Progenitor cell of endocrine pancreas (in vitro differentiated cells): ENCODE measurements around the gene SP3. TPM values are rescaled to one million over a fixed set of nuclear protein-coding genes. Genes with fewer than 3 reads are reported as not detected.
A peak's percentile ranks its signal among the peaks of the same experiment; 100 is the strongest.

ENCODE experiments used
- DNase-seq: peaks from one replicate; pipeline ENCODE4 v3.0.0; 2021; ENCODE audit warnings: low spot score; ENCODE audit not compliant: unreplicated experiment
- H3K27ac Mint-ChIP-seq: 2 replicates; pipeline ENCODE4 v1.8.0; 2021; ENCODE audit warnings: mild to moderate bottlenecking, moderate library complexity, mixed read lengths
- H3K27me3 Mint-ChIP-seq: 2 replicates; pipeline ENCODE4 v1.8.0; 2021; ENCODE audit warnings: mixed read lengths
- H3K36me3 Mint-ChIP-seq: 2 replicates; pipeline ENCODE4 v1.8.0; 2022; ENCODE audit warnings: mixed read lengths; ENCODE audit not compliant: insufficient read depth
- H3K4me1 Mint-ChIP-seq: 2 replicates; pipeline ENCODE4 v1.8.0; 2021; ENCODE audit warnings: low read depth, mixed read lengths
- H3K4me3 Mint-ChIP-seq: 2 replicates; pipeline ENCODE4 v1.8.0; 2021; ENCODE audit warnings: low read depth, mild to moderate bottlenecking, moderate library complexity, mixed read lengths
- H3K9me3 Mint-ChIP-seq: 2 replicates; pipeline ENCODE4 v1.8.0; 2021; ENCODE audit warnings: low read depth, mixed read lengths
- total RNA-seq: library from RNA; stranded (reverse); gene quantifications from 2 replicates; pipeline ENCODE4 v1.2.1, GENCODE V29; 2021
- TF ChIP-seq, protein P1 (sequence below): fragments of 200-600 bp; sonication (generic); IDR thresholded peaks from one replicate; pipeline ENCODE4 v1.5.0; 2021; ENCODE audit warnings: antibody characterized with exemption, mild to moderate bottlenecking; ENCODE audit not compliant: unreplicated experiment

The SP3 gene
- total RNA-seq, 1 donor from 2014 or later, result 96.9 TPM

- TF ChIP-seq, protein P1, sequence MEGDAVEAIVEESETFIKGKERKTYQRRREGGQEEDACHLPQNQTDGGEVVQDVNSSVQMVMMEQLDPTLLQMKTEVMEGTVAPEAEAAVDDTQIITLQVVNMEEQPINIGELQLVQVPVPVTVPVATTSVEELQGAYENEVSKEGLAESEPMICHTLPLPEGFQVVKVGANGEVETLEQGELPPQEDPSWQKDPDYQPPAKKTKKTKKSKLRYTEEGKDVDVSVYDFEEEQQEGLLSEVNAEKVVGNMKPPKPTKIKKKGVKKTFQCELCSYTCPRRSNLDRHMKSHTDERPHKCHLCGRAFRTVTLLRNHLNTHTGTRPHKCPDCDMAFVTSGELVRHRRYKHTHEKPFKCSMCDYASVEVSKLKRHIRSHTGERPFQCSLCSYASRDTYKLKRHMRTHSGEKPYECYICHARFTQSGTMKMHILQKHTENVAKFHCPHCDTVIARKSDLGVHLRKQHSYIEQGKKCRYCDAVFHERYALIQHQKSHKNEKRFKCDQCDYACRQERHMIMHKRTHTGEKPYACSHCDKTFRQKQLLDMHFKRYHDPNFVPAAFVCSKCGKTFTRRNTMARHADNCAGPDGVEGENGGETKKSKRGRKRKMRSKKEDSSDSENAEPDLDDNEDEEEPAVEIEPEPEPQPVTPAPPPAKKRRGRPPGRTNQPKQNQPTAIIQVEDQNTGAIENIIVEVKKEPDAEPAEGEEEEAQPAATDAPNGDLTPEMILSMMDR, result peak; percentile 24
- no peak overlapping the region for H3K27ac Mint-ChIP-seq
- H3K36me3 Mint-ChIP-seq, result peaks cover 38% of the 10 kb centered on the region
- peaks cover 16% of the 10 kb centered on the region for H3K4me1 Mint-ChIP-seq
- no peak overlapping the region for H3K4me3 Mint-ChIP-seq
- no peak for DNase-seq
- H3K9me3 Mint-ChIP-seq, result peaks cover 4% of the 10 kb centered on the region
- no peaks in the 10 kb centered on the region for H3K27me3 Mint-ChIP-seq
These were observed 10.2 kb downstream of the SP3 start for GRCh38 chr2:173955004-173955403.

DNA sequence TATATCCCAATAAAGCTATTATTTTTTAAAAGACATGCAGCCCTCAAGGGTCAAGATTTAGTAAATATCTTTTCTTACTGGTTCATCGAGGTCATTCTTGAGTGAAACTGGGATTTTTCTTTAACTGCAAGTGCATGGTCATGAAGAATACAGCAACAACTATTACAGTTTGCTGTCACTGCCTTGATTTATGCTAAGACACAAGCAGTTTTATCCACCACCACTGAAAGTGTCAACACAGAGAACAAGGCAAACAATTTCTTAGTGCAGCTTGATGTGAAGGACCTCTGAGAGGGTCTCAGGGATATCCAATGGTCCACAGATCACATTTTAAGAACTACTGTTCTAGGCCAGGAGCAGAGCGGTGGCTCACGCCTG is 12.1 kb downstream of the SP3 start:
- Mint-ChIP-seq H3K4me3 (no peak overlapping the region), H3K36me3 (peaks cover 33% of the 10 kb centered on the region), H3K4me1 (peaks cover 15% of the 10 kb centered on the region), H3K9me3 (peaks cover 4% of the 10 kb centered on the region), H3K27ac (no peak overlapping the region), H3K27me3 (no peaks in the 10 kb centered on the region)
- no peak for DNase-seq
- TF ChIP-seq, protein P1, result no peak

DNA sequence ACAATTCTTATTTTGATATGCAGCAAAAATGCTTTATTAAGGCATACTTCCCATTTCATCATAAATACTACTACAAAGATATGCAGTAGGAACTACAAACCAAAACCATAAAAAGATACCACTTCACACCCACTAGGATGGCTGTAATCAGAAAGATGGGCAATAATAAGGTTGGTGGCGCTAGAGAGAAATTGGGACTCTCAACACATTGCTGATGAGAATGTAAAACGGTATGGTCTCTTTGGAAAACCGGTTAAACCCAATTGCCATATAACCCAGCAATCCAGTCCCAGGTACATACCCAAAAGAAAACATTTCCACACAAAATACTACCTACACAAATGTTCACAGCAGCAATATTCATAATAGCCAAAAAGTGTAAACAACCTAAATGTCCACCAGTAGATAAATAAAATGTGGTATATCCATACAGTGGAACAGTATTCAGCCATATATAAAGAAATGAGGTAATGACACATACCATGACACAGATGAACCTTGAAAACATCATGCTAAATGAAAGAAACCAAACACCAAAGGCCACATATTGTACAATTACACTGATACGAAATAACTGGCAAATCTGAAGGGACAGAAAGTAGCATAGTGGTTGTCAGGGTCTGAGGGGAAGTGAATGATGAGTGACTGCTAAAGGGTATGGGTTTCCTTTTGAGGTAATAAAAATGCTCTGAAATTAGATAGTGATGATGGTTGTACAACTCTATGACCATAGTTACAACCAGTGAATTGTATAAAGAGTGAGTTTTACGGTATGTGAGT is 12.7 kb downstream of the SP3 start:
- TF ChIP-seq, protein P1, result no peak
- Mint-ChIP-seq H3K4me1 (peaks cover 18% of the 10 kb centered on the region), H3K27me3 (no peaks in the 10 kb centered on the region), H3K4me3 (no peak overlapping the region), H3K9me3 (peaks cover 4% of the 10 kb centered on the region), H3K27ac (no peak overlapping the region), H3K36me3 (peaks cover 35% of the 10 kb centered on the region)
- no peak for DNase-seq

DNA sequence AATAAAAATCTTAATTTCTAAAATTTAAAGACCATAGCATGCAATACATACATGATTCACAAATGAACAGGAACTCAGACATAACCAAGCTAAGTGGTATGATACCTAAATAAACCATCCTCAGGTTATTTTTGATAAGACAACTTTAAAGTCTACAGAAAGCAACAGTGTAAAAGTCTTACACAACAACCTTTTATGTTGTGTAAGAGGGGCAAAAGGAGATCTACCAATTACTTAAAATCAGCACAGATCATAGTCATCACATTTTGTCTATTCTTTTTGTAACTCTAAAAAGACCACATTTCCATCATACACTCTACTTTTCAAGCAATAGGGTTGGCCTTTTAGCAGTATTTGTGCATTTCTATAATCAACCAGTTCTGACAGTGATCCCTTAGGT is 16.3 kb downstream of the SP3 start:
- DNase-seq, result no peak
- Mint-ChIP-seq H3K9me3 (peaks cover 4% of the 10 kb centered on the region), H3K4me3 (no peak overlapping the region), H3K36me3 (peaks cover 19% of the 10 kb centered on the region), H3K4me1 (peaks cover 15% of the 10 kb centered on the region), H3K27ac (no peak overlapping the region), H3K27me3 (no peaks in the 10 kb centered on the region)
- TF ChIP-seq, protein P1, result no peak

DNA sequence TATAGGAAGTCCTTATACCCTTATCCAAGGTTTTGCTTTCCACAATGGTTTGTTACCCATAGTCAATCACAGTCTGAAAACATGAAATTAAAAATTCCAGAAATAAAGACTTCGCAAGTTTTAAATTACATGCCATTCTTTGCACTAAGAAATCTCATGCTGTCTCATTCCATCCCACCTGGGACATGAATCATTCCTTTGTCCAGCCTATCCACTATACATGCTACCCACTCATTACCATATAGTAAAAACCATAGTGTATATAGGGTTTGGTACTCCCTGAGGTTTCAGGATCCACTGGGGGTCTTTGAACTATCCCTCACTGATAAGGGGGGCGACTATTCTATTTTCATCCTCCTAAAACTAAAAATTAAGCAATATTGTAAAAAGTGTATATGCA is 17.0 kb downstream of the SP3 start:
- Mint-ChIP-seq H3K4me3 (no peak overlapping the region), H3K4me1 (peaks cover 15% of the 10 kb centered on the region), H3K9me3 (peaks cover 4% of the 10 kb centered on the region), H3K27me3 (no peaks in the 10 kb centered on the region), H3K27ac (no peak overlapping the region), H3K36me3 (peaks cover 16% of the 10 kb centered on the region)
- DNase-seq, result no peak
- TF ChIP-seq, protein P1, result no peak
